ES-I3 (cell line): ENCODE measurements around the gene RBM47.
"Not testable (repeated sequence)": the region's sequence is repeated elsewhere in the genome, so short reads cannot be mapped to it uniquely, and the experiment has no call there.

ENCODE experiments used
- H3K36me3 ChIP-seq: 2 replicates; pipeline ENCODE4 v1.6.1; 2013; ENCODE audit warnings: mild to moderate bottlenecking, low read length, control low read depth, moderate library complexity; ENCODE audit not compliant: insufficient read depth
- H3K4me1 ChIP-seq: 2 replicates; pipeline ENCODE4 v1.6.1; 2013; ENCODE audit warnings: mild to moderate bottlenecking, control low read depth, low read length; ENCODE audit not compliant: insufficient read depth
- H3K9ac ChIP-seq: 2 replicates; pipeline ENCODE4 v1.6.1; 2013; ENCODE audit warnings: low read depth, mild to moderate bottlenecking, low read length, moderate library complexity
- H3K9me3 ChIP-seq: 2 replicates; pipeline ENCODE4 v1.6.1; 2013; ENCODE audit warnings: mild to moderate bottlenecking, low read length, moderate library complexity; ENCODE audit not compliant: control insufficient read depth, insufficient read depth

The RBM47 gene

GRCh38 chr4:40403081-40403480 is 226.6 kb downstream of the RBM47 start:
- Histone ChIP-seq H3K36me3 (no peaks in the 10 kb centered on the region; the same call in 1 of the 2 replicates), H3K9me3 (peaks cover 7% of the 10 kb centered on the region), H3K9ac (no peak overlapping the region), H3K4me1 (no peaks in the 10 kb centered on the region; the same call in 1 of the 2 replicates)

- Histone ChIP-seq H3K4me1 (no peaks in the 10 kb centered on the region; the same call in 1 of the 2 replicates), H3K9ac (no peak overlapping the region), H3K9me3 (peaks cover 4% of the 10 kb centered on the region), H3K36me3 (no peaks in the 10 kb centered on the region; the same call in 1 of the 2 replicates)
Observed at GRCh38 chr4:40402556-40402955, 227.1 kb downstream of the RBM47 start.

GRCh38 chr4:40401631-40402030 is 228.0 kb downstream of the RBM47 start:
- Histone ChIP-seq H3K36me3 (no peaks in the 10 kb centered on the region; the same call in 1 of the 2 replicates), H3K9me3 (no peaks in the 10 kb centered on the region)

GRCh38 chr4:40401096-40401495 is 228.6 kb downstream of the RBM47 start:
- Histone ChIP-seq H3K4me1 (peaks cover 5% of the 10 kb centered on the region), H3K9me3 (no peaks in the 10 kb centered on the region), H3K9ac (no peak overlapping the region), H3K36me3 (no peaks in the 10 kb centered on the region; the same call in 1 of the 2 replicates)

More at GRCh38 chr4:40401631-40402030, 228.0 kb downstream of the RBM47 start:
- Histone ChIP-seq H3K4me1 (no peaks in the 10 kb centered on the region; the same call in 1 of the 2 replicates), H3K9ac (no peak overlapping the region)

GRCh38 chr4:40399578-40399977 is 230.1 kb downstream of the RBM47 start:
- H3K36me3 ChIP-seq = no peaks in the 10 kb centered on the region; the same call in 1 of the 2 replicates
- no peaks in the 10 kb centered on the region for H3K9me3 ChIP-seq
- H3K4me1 ChIP-seq = peaks cover 11% of the 10 kb centered on the region
- no peak overlapping the region for H3K9ac ChIP-seq

- no peaks in the 10 kb centered on the region for H3K36me3 ChIP-seq
- H3K9ac ChIP-seq = no peak overlapping the region
- H3K9me3 ChIP-seq = no peaks in the 10 kb centered on the region
- H3K4me1 ChIP-seq = peaks cover 11% of the 10 kb centered on the region
Observed at GRCh38 chr4:40395908-40396793, 233.5 kb downstream of the RBM47 start.

GRCh38 chr4:40395166-40395900 is 234.3 kb downstream of the RBM47 start:
- Histone ChIP-seq H3K9ac (no peak overlapping the region), H3K36me3 (no peaks in the 10 kb centered on the region), H3K4me1 (peaks cover 11% of the 10 kb centered on the region), H3K9me3 (no peaks in the 10 kb centered on the region)

- Histone ChIP-seq H3K4me1 (peaks cover 11% of the 10 kb centered on the region), H3K9ac (no peak overlapping the region), H3K36me3 (no peaks in the 10 kb centered on the region), H3K9me3 (no peaks in the 10 kb centered on the region)
Observed at GRCh38 chr4:40394236-40394635, 235.4 kb downstream of the RBM47 start.

GRCh38 chr4:40392241-40392640 is 237.4 kb downstream of the RBM47 start:
- H3K4me1 ChIP-seq = peaks cover 11% of the 10 kb centered on the region
- H3K9me3 ChIP-seq, H3K9ac ChIP-seq, H3K36me3 ChIP-seq: not testable (repeated sequence)

GRCh38 chr4:40389986-40390385 is 239.7 kb downstream of the RBM47 start:
- Histone ChIP-seq H3K36me3 (no peaks in the 10 kb centered on the region), H3K9me3 (no peaks in the 10 kb centered on the region), H3K9ac (no peak overlapping the region), H3K4me1 (peaks cover 7% of the 10 kb centered on the region)

- Histone ChIP-seq H3K36me3 (no peaks in the 10 kb centered on the region), H3K4me1 (peaks cover 7% of the 10 kb centered on the region), H3K9ac (no peak overlapping the region)
Observed at GRCh38 chr4:40388239-40388638, 241.4 kb downstream of the RBM47 start.

GRCh38 chr4:40380647-40381046 is 249.0 kb downstream of the RBM47 start:
- peaks cover 12% of the 10 kb centered on the region for H3K4me1 ChIP-seq
- H3K9ac ChIP-seq = no peak overlapping the region
- H3K9me3 ChIP-seq = no peaks in the 10 kb centered on the region
- H3K36me3 ChIP-seq = no peaks in the 10 kb centered on the region

More at GRCh38 chr4:40388239-40388638, 241.4 kb downstream of the RBM47 start:
- no peaks in the 10 kb centered on the region for H3K9me3 ChIP-seq

- H3K4me1 ChIP-seq = peaks cover 8% of the 10 kb centered on the region; the same call in 1 of the 2 replicates
- no peak overlapping the region for H3K9ac ChIP-seq
- no peaks in the 10 kb centered on the region for H3K36me3 ChIP-seq
- no peaks in the 10 kb centered on the region for H3K9me3 ChIP-seq
Observed at GRCh38 chr4:40379248-40379647, 250.4 kb downstream of the RBM47 start.

- Histone ChIP-seq H3K9ac (no peak overlapping the region), H3K36me3 (no peaks in the 10 kb centered on the region), H3K9me3 (no peaks in the 10 kb centered on the region), H3K4me1 (peaks cover 8% of the 10 kb centered on the region; the same call in 1 of the 2 replicates)
Observed at GRCh38 chr4:40378619-40379018, 251.0 kb downstream of the RBM47 start.
